GM19438 (cell line): Measurements from ENCODE around the gene ANK3.

Source experiments
- ATAC-seq: cut with Tn5 transposase; IDR thresholded peaks from one replicate; pipeline ENCODE4 v1.9.1; 2021; ENCODE audit warnings: low read depth; ENCODE audit not compliant: unreplicated experiment

The ANK3 gene

GRCh38 chr10:60148266-60148840 is 241.3 kb downstream of the ANK3 start:
- ATAC-seq = no peak

GRCh38 chr10:60147576-60148265 is 242.0 kb downstream of the ANK3 start:
- ATAC-seq = no peak

GRCh38 chr10:60147025-60147424 is 242.7 kb downstream of the ANK3 start:
- ATAC-seq = no peak

- ATAC-seq = no peak
Observed at GRCh38 chr10:60144099-60144498, 245.6 kb downstream of the ANK3 start.

GRCh38 chr10:60142736-60143135 is 246.9 kb downstream of the ANK3 start:
- no peak for ATAC-seq

GRCh38 chr10:60141896-60142559 is 247.6 kb downstream of the ANK3 start:
- no peak for ATAC-seq

- no peak for ATAC-seq
Observed at GRCh38 chr10:60140651-60141632, 248.7 kb downstream of the ANK3 start.

GRCh38 chr10:60139798-60140566 is 249.7 kb downstream of the ANK3 start:
- ATAC-seq = no peak

GRCh38 chr10:60139290-60139689 is 250.4 kb downstream of the ANK3 start:
- ATAC-seq = no peak

GRCh38 chr10:60138842-60139241 is 250.8 kb downstream of the ANK3 start:
- ATAC-seq = no peak

GRCh38 chr10:60138026-60138425 is 251.6 kb downstream of the ANK3 start:
- ATAC-seq = no peak

- ATAC-seq = no peak
Observed at GRCh38 chr10:60137292-60137992, 252.2 kb downstream of the ANK3 start.

GRCh38 chr10:60135020-60135419 is 254.7 kb downstream of the ANK3 start:
- ATAC-seq = peak; percentile 61

GRCh38 chr10:60134548-60134947 is 255.1 kb downstream of the ANK3 start:
- ATAC-seq = no peak

GRCh38 chr10:60130130-60130579 is 259.5 kb downstream of the ANK3 start:
- no peak for ATAC-seq

GRCh38 chr10:60125895-60126294 is 263.8 kb downstream of the ANK3 start:
- no peak for ATAC-seq

- ATAC-seq = no peak
Observed at GRCh38 chr10:60124536-60124935, 265.1 kb downstream of the ANK3 start.

GRCh38 chr10:60123668-60124067 is 266.0 kb downstream of the ANK3 start:
- no peak for ATAC-seq

GRCh38 chr10:60123172-60123571 is 266.5 kb downstream of the ANK3 start:
- no peak for ATAC-seq
